GM11168 (cell line): Measurements from ENCODE around the gene RFPL4A.
"Not testable (repeated sequence)": the region's sequence is repeated elsewhere in the genome, so short reads cannot be mapped to it uniquely, and the experiment has no call there.

Experiments
- in situ Hi-C: fragments of 300-500 bp; cut with MboI; formaldehyde crosslinking; loops from one replicate; pipeline ENCODE4 v1.12.0; 2022; ENCODE audit warnings: low sequenced_read_pairs; ENCODE audit not compliant: unreplicated experiment

RFPL4A gene

DNA sequence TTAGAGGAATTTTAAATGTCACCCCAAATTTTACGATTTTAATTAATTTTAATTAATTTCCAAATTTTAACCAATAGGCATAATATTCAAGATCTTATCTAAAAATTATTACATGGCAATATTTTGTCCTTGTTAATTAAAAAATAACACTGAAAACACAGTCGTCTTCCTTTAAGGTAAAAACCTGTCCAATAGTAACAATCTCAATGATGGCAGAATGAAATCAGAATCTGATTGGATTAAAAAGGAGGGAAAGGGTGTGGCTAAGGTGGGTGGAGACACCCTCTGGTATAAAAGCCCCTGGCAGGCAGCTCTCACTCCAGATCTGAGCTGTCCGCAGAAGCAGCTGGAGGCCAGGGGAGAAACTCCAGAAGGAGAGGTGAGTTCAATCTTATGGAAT, at the start of gene RFPL4A:
TSS of gene RFPL4A (plus strand) at position 301 of the 400 bp plus-strand sequence. CDS start 2,704 bp downstream, outside the sequence.
- in situ Hi-C loops: not testable (repeated sequence)

DNA sequence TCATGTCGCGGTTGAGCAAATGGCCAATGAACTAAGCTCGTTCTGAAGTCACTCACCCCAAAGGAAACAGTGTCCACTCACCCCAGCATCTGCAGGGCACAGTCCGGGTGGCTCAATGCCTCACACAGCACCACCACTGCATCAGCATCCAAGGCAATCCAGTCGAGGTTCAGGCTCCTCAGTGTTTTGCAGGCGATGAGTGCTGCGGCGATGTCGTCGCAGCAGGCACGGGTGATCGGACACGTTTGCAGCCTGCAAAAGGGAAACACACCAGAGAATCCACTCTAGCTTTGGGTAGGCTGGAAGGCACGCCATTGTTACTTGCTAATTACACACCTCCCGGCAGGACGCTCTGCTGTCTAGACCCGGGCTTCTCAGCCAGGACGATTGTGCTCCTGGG, 47.2 kb upstream of the RFPL4A start:
- in situ Hi-C loops: no loop called here

DNA sequence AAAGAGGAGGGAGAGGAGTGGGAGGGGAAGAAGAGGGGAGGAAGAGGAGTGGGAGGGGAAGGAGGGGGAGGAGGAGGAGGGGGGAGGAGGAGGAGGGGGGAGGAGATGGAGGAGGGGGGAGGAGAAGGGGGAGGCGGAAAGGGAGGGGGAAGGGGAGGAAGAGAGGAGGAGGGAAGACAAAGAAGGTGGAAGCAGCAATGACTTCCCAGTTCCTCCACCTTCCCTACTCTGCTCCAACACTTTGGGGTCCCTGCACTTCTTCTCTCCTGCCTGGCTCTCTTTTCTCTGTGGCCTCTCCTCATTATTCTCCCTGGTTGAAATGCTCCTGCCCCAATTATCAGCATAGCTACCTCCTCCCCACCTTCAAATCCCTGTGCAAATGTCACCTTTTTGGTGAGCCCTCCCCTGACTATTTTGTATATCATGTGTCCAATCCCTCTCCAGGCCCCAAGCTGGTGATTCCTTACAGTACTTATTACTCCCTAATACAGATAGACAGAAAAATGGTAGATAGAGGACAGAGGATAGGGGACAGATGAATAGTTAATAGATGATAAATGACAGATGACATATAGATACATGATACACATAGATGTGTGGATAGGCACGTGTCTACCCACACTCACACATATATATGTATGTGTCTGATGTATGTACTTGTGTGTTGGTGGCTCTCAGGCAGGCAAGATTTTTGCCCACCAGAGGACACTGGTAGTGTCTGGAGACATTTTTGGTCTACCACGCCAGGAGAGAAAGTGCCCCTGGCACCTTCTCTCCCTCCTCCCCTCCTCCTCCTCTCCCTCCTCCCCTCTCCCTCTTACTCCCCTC, 45.9 kb upstream of the RFPL4A start:
- in situ Hi-C loops: no loop called here

DNA sequence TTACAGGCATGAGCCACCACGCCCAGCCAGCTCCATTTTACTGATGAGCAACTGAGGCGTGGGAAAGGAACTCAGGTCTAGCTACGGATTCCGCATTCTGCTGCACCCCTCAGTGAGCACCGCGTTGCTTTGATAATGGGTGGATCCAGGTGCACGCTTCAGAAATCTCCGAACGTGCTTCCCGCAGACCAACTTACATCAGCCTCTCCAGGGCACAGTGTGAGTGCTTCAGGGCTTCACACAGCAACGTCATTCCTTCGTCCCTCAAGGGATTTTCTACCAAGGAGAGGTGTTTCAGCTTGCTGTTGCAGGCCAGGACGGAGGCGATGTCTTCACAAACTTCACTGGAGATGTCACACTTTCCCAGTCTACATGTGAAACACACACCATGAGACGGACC, 42.4 kb upstream of the RFPL4A start:
- in situ Hi-C loops: no loop called here

DNA sequence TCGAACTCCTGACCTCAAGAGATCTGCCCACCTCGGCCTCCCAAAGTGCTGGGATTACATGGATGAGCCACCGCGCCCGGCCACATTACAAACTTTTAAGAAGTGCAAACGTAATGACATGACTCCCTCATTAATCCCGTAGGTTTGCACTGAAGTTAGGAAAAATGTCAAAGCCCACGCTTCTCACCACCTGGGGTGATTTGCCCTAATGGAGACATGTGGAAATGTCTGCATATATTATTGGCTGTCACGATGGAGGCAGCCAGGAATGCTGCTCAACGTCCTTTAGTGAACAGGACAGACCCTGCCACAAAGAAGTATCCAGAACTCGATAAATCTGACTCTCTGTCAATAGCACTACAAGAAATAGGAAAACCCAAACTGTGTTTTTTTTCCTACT, 41.6 kb upstream of the RFPL4A start:
- in situ Hi-C loops: no loop called here

DNA sequence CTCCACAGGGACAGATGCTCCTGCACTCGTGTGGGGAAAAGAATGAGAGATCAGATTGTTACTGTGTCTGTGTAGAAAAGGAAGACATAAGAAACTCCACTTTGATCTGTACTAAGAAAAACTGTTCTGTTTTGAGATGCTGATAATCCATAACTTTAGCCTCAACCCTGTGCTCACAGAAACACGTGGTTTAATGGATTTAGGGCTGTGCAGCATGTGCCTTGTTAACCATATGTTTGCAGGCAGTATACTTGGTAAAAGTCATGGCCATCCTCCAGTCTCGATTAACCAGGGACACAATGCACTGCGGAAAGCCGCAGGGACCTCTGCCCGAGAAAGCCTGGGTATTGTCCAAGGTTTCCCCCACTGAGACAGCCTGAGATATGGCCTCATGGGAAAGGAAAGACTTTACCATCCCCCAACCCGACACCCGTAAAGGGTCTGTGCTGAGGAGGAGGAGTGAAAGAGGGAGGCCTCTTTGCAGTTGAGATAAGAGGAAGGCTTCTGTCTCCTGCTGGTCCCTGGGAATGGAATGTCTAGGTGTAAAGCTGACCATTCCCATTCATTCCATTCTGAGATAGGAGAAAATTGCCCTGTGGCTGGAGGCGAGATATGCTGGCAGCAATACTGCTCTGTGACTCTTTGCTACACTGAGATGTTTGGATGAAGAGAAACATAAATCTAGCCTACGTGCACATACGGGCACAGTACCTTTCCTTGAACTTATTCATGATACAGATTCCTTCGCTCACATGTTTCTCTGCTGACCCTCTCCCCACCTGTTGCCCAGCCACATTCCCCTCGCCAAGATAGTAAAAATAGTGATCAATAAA, 40.8 kb upstream of the RFPL4A start:
- in situ Hi-C loops: not testable (repeated sequence)

DNA sequence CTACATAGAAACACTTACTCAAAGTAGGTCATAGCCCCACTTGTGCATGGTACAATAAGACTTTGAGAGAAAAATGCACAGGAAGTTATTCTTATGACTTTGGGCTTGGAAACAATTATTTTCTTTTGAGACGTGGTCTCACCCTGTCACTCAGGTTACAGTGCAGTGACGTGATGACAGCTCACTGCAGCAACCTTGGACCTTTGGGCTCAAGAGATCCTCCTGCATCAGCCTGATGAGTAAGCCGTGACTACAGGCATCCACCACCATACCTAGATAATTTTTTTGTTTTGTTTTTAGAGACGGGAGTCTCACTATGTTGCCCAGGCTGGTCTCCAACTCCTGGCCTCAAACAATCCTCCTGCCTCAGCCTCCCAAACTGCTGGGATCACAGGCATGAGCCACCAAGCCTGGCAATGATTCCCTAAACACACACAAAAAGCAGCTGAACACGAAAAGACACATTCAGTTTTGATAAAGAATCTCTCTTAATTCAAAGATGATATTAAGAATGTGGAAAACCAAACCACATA, 38.6 kb upstream of the RFPL4A start:
- in situ Hi-C loops: no loop called here

DNA sequence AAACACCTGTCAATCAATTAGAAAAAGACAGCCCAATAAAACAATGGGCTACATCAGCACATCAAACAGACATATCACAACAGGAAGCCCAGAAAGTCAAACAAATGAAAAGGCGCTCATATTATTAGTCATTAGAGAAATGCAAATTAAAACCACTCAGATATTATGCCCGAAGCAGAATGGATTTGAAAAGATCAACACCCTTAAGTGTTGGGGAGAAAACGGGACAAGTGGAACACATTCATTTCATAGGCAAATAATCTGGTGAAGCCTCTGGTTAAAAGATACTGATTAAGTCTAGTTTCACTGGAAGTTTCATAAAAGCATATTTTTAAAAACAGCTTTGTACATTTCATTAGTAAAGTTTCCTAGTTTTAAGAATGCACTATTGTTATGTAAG, 38.1 kb upstream of the RFPL4A start:
- in situ Hi-C loops: no loop called here

DNA sequence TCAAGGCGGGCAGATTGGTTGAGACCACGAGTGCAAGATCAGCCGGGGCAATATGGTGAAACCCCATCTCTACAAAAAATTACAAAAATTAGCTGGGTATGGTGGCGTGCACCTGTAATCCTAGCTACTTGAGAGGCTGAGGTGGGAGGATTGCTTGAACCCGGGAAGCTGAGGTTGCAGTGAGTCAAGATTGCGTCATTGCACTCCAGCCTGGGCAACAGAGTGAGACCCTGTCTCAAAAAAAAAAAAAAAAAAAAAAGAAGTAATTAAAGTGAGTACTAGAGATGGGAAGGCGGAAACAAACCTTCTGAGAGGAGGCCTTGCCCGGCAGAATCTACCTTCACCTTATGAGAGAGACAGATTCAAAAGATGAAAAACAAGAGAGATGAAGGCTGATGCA, 35.4 kb upstream of the RFPL4A start:
- in situ Hi-C loops: no loop called here

DNA sequence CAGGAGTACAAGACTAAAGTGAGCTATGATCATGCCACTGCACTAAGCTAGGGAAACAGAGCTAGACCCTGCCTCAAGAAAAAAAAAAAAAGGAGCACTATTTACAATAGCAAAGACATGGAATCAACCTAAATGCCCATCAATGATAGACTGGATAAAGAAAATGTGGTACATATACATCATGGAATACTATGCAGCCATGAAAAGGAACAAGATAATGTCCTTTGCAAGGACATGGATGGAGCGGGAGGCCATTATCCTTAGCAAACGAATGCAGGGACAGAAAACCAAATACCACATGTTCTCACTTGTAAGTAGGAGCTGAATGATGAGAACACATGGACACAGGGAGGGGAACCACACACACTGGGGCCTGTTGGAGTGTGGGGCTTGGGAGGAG, 28.5 kb upstream of the RFPL4A start:
- in situ Hi-C loops: not testable (repeated sequence)

DNA sequence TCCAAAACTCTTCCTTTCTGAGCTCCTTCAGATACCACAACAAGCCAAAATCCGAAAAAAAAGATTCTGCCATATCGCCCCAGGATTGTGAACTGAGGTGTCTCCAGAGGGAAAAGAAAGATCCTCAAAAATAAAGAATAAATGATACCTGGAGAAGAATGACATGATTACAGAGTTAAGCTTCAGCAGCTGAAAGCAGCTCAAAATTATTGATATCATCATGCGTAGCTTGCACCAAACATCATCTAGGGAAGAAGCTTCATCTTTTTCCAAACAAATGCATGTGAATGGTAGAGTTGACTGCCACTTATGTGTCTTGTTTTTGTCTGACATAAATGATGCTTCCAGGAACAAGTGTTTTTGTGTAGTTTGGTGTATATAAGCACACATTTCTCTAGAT, 20.6 kb upstream of the RFPL4A start, which contains the start of gene NLRP9:
TSS of gene NLRP9 (minus strand) at position 101 of the 400 bp plus-strand sequence. CDS start at position 73, 28 bp downstream.
- in situ Hi-C loops: no loop called here

DNA sequence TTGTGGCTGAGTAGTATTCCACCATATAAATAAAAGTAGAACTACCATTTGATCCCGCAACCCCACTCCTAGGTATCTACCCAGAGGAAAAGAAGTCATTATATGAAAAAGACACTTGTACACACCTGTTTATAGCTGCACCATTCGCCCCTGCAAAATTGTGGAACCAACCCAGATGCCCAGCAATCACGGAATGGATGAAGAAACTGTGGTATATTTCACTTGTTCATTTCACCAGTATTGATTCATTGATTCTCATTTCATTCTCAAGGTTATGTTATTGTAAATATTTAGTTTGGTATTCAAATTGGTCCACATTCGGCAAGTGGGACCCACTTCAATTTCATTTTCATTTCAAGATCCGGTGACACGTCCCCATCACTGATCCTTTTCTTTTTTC, 8.2 kb upstream of the RFPL4A start:
- in situ Hi-C loops: no loop called here

DNA sequence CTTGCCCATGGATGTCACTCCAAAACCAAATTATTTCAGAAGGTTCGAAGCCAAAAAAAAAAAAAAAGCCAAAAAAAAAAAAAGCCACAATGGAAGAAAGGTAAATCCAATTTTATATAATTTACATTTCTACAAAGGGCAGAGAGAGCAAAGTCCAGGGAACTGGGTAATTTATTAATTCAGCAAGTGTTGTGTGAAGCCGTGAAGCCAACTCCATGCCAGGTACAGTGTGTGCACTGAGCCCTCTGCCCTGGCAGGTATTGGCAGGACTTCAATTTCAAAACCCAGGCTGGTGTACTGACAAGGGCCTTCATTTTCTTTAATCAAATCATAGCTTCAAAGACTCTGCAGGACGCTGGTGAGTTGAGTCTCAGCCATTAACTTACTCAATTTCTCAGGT, 5.5 kb upstream of the RFPL4A start:
- in situ Hi-C loops: no loop called here

DNA sequence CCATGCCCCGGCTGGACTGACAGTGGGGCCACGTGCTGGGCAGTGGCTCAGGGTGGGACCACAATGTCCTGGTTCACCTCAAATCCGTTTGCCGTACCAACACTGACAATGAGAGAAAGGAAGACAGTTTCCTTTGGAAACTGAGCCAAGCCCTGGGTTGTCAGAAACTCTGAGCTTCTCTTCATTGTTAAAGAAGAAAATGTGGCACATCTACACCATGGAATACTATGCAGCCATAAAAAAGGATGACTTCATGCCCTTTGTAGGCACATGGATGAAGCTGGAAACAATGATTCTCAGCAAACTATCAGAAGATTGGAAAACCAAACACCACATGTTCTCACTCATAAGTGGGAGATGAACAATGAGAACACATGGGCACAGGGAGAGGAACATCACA, 2.1 kb upstream of the RFPL4A start:
- in situ Hi-C loops: not testable (repeated sequence)

DNA sequence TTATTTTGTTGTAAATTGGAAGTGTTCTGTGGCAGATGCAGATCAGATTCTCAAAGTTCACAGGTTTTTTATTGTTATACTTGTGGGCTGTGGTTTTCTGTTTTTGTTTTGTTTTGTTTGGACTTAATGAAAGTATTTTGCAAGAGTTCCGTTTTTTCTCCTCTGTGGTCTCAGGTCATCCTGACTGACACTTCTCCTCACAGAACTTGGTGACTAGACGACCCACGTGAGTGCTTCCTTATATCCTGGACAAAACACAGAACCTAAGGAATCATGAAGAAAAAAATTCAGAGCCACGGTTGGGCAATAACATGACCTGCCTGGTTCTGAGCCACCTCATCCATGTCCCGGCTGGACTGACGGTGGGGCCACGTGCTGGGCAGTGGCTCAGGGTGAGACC, 7.6 kb downstream of the RFPL4A start:
- in situ Hi-C loops: no loop called here

DNA sequence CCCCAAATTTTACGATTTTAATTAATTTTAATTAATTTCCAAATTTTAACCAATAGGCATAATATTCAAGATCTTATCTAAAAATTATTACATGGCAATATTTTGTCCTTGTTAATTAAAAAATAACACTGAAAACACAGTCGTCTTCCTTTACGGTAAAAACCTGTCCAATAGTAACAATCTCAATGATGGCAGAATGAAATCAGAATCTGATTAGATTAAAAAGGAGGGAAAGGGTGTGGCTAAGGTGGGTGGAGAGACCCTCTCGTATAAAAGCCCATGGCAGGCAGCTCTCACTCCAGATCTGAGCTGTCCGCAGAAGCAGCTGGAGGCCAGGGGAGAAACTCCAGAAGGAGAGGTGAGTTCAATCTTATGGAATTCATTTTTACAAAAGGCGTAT, 9.9 kb downstream of the RFPL4A start, which contains the start of gene RFPL4AL1:
TSS of gene RFPL4AL1 (plus strand) at position 301 of the 400 bp plus-strand sequence. CDS start 2,687 bp downstream, outside the sequence.
- in situ Hi-C loops: not testable (repeated sequence)

DNA sequence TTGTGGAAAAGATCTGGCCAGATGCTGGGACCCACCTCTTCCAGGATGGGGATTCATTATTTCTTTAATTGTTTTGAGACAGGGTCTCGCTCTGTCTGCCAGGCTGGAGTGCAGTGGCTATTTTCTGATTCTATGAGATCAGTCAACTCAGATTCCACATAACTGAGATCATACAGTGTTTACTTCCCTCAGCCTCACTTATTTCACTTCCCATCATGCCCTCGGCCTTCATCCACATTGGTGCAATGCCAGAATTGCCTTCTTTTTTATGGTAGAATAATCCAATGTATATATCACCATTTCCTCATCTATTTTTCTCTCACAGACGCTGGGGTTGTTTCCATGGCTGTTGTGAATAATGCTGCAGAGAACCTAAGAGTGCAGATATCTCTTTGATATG, 10.7 kb downstream of the RFPL4A start:
- in situ Hi-C loops: not testable (repeated sequence)

DNA sequence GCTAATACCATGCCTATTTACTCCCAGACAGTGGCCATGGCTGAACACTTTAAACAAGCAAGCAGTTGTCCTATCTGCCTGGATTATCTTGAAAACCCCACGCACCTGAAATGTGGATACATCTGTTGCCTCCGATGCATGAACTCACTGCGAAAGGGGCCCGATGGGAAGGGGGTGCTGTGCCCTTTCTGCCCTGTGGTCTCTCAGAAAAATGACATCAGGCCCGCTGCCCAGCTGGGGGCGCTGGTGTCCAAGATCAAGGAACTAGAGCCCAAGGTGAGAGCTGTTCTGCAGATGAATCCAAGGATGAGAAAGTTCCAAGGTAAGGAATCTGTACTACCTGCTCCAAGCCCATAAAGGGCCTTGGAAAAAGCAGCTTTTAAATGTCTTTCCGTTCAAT, 18.6 kb downstream of the RFPL4A start:
- in situ Hi-C loops: no loop called here

DNA sequence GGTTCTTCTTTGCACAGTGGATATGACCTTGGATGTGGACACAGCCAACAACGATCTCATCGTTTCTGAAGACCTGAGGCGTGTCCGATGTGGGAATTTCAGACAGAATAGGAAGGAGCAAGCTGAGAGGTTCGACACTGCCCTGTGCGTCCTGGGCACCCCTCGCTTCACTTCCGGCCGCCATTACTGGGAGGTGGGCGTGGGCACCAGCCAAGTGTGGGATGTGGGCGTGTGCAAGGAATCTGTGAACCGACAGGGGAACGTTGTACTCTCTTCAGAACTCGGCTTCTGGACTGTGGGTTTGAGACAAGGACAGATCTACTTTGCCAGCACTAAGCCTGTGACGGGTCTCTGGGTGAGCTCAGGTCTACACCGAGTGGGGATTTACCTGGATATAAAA, 19.4 kb downstream of the RFPL4A start:
- in situ Hi-C loops: no loop called here

DNA sequence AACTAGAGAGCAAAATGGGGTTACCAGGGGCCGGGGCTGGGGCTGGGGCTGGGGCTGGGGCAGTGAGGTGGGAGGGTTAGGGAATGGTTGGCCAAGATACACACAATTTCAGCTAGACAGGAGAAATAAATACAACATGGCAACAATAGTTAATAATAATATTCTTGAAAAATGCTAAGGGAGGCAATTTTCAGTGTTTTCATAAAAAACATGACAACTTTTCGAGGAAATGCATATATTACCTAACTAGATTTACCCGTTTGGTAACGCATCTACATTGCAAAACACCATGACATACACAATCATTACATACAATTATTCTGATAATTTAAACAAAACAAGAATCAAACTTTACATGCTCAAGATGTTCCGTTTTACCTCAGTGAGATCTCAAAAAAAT, 22.2 kb downstream of the RFPL4A start:
- in situ Hi-C loops: no loop called here

DNA sequence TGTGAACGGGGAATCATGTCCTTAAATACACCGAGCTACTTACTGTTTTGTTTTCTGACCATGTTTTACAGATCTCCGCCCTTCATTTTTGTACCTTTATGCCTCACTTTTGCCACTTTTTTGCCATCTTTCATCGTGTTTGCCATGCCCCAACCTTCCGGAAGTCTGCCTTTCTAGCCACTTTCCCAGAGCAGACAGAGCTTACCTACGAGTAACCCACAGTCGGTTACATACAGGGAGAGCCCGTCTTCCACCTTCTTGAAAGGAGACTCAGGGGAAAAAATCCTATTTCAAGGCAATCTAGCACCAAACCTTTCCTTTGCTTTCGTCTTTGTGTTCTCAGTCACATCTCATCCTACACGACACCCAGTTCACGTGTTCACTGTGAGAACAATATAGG, 36.1 kb downstream of the RFPL4A start:
- in situ Hi-C loops: no loop called here
